Ishikawa (cell line): ENCODE data around the gene DNM2.

Source experiments
- CREB1 ChIP-seq: IDR thresholded peaks from 2 replicates; pipeline ENCODE4 v1.6.1; 2012; ENCODE audit warnings: low read depth
- EGR1 ChIP-seq: IDR thresholded peaks from 2 replicates; pipeline ENCODE4 v1.6.1; 2012
- YY1 ChIP-seq: IDR thresholded peaks from 2 replicates; pipeline ENCODE4 v1.6.1; 2012; ENCODE audit warnings: low read depth

GRCh38 chr19:10815969-10816644 is 98.2 kb downstream of the DNM2 start:
- TF ChIP-seq CREB1, result no peak
- no peak for TF ChIP-seq EGR1
- no peak for TF ChIP-seq YY1
